ENCODE data around the gene FETUB.

DNA sequence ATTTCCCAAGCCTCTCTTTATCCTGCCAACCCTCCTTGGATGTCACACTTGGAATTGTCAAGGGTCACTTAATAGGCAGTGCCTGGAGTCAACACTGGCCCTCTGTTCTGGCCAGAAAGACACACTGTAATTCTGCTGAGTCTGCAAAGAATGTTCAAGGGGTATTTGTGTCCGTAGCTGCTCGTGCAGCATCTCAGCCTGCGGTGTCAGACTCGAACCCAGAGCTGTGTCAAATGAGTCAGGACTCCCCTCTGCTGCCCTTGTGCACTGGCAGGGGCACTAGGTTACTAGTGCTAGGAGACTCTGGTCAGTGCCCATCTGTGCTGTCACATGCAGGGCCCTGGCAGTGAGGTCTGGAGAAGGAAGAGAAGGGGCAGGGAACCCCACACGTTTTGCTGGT, 28.1 kb upstream of the FETUB start:
- TF ChIP-seq CTCF (conservative IDR thresholded peaks at IDR 0.05): no peak
- TF ChIP-seq ZFX (IDR thresholded peaks at IDR 0.05): no peak

All from C4-2B (cell line).